DMS114 treated with DMSO at 0.1 percent for 48 hours (cell line): ENCODE measurements around the gene ZNF205.
"Not testable (repeated sequence)": the region's sequence is repeated elsewhere in the genome, so short reads cannot be mapped to it uniquely, and the experiment has no call there.

ENCODE experiments used
- DNase-seq: peaks from one replicate; lab custom pipeline; 2025; ENCODE audit not compliant: unreplicated experiment; lab: John Stamatoyannopoulos, UW

Gene ZNF205

GRCh38 chr16:3148256-3149192 lies 36.1 kb downstream of the ZNF205 start:
- DNase-seq: no peak

DNA sequence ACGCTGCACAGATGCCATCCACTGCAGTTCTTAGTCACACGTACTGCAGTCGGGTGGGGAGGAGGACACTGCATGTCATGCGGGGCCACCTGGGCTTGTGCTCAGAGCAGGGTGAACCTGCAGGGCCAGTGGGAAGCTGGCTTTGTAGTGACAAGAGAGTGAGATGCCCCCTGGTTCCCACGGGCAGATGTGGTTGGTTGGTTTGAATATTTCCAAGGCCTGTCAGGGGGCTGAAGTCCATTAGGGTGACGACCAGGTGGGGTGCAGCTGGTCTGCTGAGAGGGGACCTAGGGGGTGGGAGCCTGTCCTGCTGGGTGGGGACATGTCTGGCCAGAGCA lies 36.8 kb downstream of the ZNF205 start:
- no peak for DNase-seq

DNA sequence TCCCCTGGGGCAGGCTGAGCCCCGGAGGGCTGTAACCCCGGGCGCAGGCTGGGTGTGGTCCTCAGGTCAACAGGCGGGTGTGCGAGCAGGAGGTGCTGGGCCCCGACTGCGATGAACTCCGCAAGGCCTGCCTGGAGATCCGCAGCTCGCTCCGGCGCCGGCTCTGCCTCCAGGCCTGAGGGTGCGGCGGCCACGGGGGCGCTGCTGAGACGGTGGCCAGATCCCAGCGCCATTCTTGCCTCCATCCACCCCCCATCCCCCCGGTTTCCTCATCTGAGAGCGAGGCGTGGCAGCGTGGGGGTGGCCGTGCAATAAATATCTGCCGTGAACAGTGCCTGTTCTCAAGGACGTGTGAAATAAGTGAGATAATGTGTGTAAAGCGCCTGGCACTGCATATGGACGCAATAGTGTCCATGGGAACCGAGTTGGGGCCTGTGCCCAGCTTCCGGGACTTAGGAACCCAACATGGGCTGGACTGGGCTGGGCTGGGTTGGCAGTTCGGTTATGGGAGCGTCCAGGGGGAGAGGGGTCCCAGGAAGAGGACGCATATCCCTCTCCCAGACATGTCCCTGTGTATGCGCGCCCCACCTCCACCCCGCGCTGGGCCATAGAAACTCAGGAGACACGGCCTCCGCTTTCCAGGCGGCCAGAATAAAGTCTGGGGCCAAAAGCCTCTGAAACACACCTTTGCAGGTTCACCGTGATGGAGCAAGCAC lies 37.4 kb downstream of the ZNF205 start:
- DNase-seq: no peak

- DNase-seq: peak; percentile 89
Measured at GRCh38 chr16:3150346-3151218, 38.2 kb downstream of the ZNF205 start.

DNA sequence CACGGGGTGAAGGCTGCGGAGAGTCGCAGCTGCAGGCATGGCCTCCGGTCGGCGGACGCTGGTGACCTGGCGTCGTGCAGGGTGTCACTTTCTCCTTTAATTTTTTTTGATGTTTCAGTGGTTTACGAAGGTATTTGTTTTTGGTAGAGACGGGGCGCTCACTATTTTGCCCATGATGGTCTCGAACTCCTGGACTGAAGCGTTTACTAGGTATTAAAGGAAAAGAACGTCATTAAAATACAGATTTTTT lies 39.6 kb downstream of the ZNF205 start:
- DNase-seq: no peak

DNA sequence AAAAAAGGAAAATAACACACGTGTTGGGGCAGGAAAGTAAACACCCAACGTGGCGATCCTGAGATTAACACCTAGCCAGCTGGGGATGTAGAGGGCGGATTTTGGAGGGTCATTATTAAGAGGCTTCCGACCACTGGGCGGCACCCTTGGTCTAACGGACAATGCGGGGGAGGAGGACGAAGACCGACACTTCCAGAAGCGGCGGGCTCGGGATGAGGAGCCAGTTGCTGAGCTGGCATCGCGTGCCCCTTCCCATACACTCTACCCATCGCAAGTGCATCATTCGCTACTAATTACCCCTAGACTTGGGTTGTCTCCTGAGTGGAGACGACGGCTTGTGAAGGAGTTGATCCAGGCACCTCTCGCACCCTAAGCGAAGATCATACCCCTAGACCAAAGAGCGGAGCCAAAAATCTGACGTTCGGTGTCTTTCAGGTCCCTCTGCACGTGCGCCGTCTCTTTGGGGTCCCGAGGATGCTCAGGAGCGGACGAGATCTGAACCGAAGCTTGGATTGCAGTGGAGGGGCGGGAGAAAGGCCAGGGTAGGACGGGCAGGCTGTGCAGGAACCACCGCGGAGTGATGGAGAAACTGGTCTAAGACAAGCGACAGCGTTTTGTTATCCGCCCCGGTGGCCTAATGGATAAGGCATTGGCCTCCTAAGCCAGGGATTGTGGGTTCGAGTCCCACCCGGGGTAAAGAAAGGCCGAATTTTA lies 40.0 kb downstream of the ZNF205 start:
- peak; percentile 87 for DNase-seq

DNA sequence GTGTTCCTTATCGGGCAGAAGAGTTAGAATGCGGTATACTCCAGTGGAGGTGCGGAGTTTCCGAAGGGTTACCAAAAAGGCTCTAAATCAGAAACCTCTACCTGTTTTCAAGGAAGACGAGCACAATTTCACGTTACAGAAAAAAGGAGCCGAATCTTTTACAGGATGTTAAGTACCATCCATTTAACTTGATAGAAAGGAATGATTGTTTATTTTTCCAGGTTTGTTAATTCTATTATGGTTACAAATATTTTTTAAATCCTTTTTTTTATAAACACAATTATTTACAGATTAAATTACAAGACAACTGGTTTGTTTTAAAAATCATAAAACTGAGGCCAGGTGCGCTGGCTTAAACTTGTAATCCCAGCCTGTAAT lies 40.6 kb downstream of the ZNF205 start:
- no peak for DNase-seq

DNA sequence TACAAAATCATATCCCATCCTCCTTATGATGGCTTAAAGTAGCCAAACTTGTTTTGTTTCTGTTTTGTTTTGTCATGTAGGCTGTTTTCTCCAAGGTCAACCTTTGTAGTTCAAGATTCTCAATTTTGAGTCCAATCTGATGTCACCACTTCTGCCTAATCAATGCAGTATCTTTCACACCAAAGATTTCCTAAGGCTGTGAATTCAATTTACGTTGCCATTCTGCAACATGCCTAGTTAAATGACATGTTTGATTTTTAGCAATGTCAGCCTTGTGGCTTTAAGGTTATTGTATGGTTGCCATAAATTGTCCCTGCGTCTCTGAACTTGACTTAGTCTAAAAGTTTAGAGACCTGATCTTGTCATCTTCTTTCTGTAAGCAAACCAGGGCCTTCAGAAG lies 42.8 kb downstream of the ZNF205 start:
- no peak for DNase-seq

DNA sequence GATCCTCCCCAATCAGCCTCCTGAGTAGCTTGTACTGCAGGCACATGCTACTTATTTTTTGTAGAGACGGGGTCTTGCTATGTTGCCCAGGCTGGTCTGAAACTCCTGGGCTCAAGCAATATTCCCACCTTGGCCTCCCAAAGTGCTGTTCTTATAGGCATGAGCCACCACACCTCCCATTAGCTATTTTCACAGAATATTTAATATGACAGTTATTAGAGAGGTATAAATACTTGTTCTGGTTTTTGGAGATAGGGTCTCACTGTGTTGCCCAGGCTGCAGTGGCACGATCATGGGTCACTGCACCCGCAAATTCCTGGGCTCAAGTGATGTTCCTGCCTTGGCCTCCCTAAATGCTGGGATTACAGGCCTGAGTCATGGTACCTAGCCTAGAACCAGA lies 43.6 kb downstream of the ZNF205 start:
- no peak for DNase-seq

DNA sequence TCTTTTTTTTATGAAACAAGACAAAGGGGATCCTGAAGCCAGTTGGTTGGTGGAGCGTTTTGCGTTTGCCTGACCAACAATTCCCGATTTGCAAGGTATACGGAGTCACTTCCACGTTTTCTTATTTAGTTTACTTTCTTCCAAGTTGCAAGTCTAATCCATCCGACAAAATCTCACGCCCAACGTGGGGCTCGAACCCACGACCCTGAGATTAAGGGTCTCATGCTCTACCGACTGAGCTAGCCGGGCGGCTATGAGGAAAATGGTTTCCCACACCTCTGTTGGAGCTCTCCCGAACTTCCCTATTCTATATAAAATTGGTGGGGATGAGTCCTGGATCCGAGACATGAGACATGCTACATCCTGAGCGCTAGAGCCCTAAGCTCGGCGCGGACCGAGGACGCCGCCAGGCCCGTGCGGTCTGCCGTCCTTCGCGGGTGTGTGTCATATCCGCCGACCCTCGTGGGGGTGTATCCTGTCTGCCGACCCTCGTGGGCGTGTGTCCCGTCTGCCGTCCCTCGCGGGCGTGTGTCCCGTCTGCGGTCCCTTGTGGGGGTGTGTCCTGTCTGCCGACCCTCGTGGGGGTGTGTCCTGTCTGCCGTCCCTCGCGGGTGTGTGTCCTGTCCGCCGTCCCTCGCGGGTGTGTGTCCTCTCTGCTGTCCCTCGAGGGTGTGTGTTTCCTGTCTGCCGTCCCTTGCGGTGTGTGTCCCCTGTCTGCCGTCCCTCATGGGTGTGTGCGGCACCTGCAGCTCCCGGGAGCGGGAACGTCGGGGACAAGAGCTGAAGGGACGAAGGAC lies 45.0 kb downstream of the ZNF205 start:
- peak; percentile 83 for DNase-seq

DNA sequence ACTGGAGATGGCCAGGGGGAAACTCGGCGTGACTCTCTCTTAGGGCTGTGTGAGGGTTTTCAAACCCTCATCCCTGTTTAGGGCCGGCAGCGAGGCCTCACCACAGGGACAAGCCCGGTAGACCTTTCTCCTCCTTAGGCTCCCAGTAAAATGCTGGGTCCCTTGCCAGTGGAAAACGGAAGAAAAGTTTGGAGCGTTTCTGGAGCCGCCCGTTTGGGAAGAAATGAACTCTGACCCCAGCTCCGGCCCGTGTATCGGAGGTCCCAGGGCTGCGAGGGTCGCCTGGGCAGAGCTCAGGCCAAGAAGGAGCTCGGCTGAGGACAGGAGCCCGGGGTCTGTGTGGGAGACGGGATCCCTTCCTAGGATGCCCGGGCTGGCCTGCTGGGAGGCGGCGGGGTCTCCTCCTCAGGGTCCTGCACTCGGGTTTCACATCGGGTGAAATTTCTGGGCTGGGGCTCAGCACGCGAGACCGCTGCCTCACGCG lies 45.7 kb downstream of the ZNF205 start:
- no peak for DNase-seq

GRCh38 chr16:3158510-3159314 lies 46.3 kb downstream of the ZNF205 start:
- peak; percentile 50 for DNase-seq

DNA sequence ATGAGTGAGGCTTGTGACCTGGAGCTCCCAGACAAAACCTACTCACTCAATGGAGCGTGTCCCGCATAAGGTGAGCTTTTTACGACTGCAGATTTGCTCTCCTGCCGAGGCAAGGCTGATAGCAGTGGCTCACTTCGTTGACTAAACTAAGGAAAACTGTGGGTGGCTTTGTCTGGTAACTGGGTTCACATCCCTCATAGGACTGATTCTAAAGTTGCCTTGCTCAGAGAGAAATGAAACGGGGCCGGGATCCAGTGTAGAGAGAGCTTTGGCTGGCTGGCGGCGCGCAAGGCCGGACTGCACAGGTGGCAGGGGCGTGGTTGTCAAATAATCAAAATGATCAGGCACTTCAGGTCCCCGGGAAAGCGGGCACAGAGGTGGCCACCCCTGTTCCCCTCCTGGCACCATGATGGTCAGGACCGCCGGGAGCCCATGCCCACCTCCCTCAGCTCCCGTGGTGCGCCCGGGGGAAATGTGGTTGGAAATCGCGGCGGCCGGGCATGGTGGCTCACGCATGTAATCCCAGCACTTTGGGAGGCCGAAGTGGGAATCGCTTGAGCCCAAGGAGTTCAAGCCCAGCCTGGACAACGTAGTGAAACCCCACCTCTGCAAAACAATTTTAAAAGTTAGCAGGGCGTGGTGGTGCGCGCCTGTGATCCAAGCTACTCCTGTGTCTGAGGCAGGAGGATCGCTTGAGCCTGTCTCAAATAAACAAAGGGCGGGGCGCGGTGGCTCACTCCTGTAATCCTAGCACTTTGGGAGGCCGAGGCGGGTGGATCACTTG lies 49.0 kb downstream of the ZNF205 start:
- no peak for DNase-seq

DNA sequence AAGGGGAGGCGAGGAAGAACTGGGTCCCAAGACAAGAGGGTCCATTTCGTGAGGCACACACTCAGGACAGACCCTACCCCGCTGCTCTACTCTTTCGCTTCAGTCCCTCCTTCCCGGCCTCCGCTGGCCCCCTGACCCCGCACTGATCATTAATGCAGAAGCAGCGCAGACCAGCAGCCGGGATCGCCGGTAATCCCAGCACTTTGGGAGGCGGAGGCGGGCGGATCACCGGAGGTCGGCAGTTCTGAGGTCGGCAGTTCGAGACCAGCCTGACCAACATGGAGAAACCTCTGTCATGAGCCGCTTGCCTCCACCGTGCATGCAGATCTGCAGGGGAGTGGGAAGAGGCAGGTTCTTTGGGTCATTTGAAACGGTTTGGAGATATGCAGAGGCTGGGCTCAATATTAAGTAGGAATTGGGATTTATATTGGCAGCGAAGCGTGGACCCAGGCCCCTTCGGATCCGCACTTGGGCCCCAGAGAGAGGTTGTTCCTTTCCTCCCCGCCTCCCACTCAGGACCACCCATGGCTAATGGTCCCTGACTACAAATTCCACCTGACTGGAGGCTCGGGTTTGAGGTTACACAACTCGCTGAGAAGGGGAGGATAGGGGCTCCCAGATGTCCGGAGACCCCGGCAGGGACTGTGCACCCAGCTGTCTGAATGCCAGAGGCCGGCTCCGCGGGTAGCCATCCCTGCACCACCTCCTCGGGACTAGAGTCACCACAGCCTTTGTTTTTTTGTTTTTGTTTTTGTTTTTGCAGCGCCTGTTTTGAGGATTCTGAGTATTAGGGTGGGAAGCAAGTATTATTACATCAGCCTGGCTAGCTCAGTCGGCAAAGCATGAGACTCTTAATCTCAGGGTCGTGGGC lies 52.0 kb downstream of the ZNF205 start:
- no peak for DNase-seq

DNA sequence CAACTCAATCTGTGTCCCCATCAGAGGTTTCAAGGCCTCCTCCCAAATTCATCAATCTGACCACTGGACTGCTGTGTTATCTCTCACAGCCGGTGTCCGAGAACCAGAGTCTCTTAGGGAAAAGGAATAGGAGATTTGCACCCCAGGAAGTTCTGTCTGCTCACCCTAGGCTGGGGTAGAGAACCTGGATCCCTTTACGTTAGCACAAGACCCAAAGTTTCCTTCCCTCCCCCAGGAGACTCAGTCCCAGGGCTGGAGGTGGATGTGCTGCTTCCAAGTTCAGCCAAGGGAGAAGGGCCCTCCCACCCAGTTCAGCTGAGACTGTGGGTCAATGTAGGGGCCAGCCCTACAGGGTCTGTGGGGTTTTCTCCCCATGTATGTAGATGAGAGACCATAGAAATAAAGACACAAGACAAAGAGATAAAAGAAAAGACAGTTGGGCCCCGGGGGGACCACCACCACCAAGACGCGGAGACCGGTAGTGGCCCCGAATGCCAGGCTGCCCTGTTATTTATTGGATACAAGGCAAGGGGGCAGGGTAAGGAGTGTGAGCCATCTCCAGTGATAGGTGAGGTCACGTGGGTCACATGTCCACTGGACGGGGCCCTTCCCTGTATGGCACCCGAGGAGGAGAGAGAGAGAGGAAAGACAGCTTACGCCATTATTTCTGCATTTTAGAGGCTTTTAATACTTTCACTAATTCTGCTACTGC lies 52.9 kb downstream of the ZNF205 start:
- no peak for DNase-seq

- DNase-seq: no peak
Measured at GRCh38 chr16:3166505-3166886, 54.1 kb downstream of the ZNF205 start.

- not testable (repeated sequence) for DNase-seq
Measured at GRCh38 chr16:3168729-3169128, 56.3 kb downstream of the ZNF205 start.
